ENCODE results near the gene COP1.
"Not testable (repeated sequence)": the region's sequence is repeated elsewhere in the genome, so short reads cannot be mapped to it uniquely, and the experiment has no call there.

COP1 gene

DNA sequence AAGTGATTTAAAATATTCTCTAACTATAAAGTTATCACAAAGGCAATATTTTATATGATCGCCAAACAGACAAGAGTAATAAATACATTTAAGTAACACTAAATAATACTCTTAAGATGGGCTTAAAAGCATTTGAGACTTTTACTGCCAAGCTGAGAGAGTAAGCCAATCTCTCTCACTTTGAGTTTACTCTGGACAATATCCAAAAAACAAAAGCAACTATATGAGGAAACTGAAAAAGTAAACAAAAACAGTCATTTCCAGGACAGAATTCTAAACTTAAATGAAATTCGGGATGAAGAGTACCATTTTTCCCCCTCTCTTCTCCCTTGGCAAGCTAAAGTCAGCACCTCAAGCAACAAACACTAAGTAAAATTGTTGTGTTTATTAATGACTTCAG is 173.2 kb downstream of the COP1 start:
- TF ChIP-seq, protein P1, sequence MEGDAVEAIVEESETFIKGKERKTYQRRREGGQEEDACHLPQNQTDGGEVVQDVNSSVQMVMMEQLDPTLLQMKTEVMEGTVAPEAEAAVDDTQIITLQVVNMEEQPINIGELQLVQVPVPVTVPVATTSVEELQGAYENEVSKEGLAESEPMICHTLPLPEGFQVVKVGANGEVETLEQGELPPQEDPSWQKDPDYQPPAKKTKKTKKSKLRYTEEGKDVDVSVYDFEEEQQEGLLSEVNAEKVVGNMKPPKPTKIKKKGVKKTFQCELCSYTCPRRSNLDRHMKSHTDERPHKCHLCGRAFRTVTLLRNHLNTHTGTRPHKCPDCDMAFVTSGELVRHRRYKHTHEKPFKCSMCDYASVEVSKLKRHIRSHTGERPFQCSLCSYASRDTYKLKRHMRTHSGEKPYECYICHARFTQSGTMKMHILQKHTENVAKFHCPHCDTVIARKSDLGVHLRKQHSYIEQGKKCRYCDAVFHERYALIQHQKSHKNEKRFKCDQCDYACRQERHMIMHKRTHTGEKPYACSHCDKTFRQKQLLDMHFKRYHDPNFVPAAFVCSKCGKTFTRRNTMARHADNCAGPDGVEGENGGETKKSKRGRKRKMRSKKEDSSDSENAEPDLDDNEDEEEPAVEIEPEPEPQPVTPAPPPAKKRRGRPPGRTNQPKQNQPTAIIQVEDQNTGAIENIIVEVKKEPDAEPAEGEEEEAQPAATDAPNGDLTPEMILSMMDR (IDR thresholded peaks at IDR 0.05; ENCODE audit: low read depth, low read length) = no peak
- no peak overlapping the region for H3K4me3 ChIP-seq (replicated peaks in 1 of 2; ENCODE audit: low read depth in 2 of 2, low read length in 2 of 2)
- DNase-seq (ENCODE audit: low read depth in 2 of 2) = peak; percentile 47 to 68

DNA sequence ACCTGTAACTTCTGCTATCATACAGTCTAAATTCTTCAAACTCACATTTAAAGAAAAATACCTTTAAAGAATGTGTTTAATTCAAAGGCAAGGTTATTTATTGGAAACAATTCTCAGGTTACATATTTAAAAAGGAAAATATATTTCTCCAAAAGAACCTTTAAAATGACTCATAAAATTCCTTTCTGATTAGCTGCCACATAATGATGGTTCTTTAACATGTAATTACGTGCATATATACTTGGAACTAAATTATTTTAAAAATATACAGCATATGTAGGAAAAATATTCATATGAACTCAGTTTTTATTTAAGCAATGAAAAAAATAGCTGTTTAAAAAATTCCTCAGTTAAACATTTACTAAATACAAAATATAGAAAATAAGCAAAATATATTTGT is 173.6 kb downstream of the COP1 start:
- TF ChIP-seq, protein P1 (IDR thresholded peaks at IDR 0.05; ENCODE audit: low read depth, low read length) = no peak
- peak; percentile 7 to 48 for DNase-seq (ENCODE audit: low read depth in 2 of 2)
- no peak overlapping the region for H3K4me3 ChIP-seq (replicated peaks in 1 of 2; ENCODE audit: low read depth in 2 of 2, low read length in 2 of 2)

DNA sequence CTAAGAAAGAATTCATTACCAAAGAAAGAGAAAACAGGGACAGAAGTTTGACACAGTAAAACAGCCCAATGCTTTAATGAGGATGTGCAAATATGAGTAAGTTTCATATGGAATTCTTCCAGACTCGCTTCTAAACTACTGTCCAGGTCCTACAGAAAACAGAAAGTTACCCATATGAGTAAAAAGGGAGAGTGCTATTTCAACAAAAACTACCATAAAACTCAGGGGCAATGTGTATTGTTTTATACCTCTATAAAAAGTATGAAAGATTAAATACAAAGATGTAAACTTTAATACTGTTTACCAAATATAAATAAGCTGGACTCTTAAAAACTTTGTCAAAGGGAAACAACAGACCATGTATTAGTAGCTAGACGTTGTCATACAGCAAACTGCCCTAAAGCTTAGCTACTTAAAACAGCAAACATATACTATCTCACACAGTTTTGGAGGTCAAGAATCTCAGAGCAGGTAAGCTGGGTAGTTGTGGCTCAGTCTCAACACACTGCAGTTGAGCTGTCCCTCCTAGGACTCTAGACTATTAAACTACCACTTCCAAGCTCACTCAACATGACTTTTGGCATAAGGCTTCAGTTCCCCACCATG is 174.9 kb downstream of the COP1 start:
- DNase-seq (ENCODE audit: low read depth in 2 of 2) = no peak
- TF ChIP-seq, protein P1 (IDR thresholded peaks at IDR 0.05; ENCODE audit: low read depth, low read length) = no peak

DNA sequence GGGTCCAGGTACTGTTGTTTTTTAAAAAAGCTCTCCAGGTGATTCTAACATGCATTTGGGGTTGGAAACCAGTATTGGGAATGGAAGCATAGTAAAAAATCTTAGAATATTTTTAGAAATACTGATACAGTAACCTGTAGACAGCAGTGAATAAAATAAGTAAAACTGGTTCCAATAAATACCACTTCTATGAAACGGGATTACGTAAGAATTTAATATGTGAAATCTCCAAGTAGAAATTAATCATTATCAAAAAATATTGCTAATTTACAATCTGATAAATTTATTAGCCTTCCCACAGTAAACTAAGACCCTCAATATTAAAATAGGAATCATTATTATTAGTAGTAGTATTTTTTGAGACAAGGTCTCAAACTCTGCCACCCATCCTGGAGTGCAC is 177.5 kb downstream of the COP1 start:
- no peak for DNase-seq (ENCODE audit: low read depth in 2 of 2)
- no peak overlapping the region for H3K4me3 ChIP-seq (replicated peaks in 1 of 2; ENCODE audit: low read depth in 2 of 2, low read length in 2 of 2)
- TF ChIP-seq, protein P1 (IDR thresholded peaks at IDR 0.05; ENCODE audit: low read depth, low read length) = no peak

More for the DNA sequence above, 174.9 kb downstream of the COP1 start:
- H3K4me3 ChIP-seq (replicated peaks in 1 of 2; ENCODE audit: low read depth in 2 of 2, low read length in 2 of 2) = no peak overlapping the region

DNA sequence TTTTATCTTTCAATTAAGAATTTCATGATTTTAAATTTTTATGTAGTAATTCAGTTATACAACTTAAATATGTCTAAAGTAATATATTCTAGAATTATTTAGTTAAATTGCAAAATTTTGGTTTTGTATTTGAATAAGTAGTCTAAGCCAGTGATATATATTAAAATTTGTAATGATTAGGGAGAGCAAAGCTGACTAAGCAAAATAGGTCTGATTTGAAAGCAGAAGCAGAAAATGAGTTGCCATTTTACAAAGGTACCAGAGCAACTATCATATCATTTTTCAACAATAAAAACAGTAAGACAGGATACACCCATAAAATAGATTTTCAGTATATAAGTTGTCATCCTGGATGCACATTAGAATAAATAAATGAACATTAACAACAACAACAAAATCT is 177.9 kb downstream of the COP1 start:
- DNase-seq (ENCODE audit: low read depth in 2 of 2) = no peak
- TF ChIP-seq, protein P1 (IDR thresholded peaks at IDR 0.05; ENCODE audit: low read depth, low read length) = no peak
- H3K4me3 ChIP-seq (replicated peaks in 1 of 2; ENCODE audit: low read depth in 2 of 2, low read length in 2 of 2) = no peak overlapping the region

DNA sequence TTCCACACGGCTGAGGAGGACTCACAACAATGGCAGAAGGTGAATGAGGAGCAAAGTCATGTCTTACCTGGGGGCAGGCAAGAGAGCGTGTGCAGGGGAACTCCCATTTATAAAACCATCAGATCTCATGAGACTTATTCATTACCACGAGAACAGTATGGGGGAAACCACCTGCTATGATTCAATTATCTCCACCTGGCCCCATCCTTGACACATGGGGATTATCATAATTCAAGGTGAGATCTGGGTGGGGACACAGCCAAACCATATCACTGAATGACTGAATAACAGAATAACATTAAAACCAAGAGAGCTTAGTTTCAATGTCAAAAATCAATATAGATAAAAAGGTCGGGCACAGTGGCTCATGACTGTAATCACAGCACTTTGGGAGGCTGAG is 179.2 kb downstream of the COP1 start:
- not testable (repeated sequence) for DNase-seq (ENCODE audit: low read depth in 2 of 2); H3K4me3 ChIP-seq (replicated peaks in 1 of 2; ENCODE audit: low read depth in 2 of 2, low read length in 2 of 2)

DNA sequence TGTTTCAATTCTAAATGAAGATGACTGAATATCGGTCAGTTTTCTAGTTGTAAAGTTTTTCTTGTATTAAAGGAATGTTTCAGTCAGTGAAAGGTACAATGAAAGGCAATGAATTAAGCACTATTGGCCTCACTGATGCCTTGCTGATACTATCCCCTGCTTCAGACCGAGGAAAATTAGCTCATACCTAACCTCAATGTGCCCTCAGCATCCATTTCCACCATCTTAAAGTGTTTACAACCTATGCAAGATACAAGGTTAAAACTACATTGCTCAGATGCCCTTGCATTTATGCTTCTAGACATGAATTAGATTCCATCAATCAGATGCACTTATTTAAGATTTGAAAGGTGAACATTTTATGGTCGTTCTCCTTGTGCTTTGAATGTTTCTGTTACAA is 184.5 kb downstream of the COP1 start:
- TF ChIP-seq, protein P1 (IDR thresholded peaks at IDR 0.05; ENCODE audit: low read depth, low read length) = no peak
- DNase-seq (ENCODE audit: low read depth in 2 of 2) = no peak
- H3K4me3 ChIP-seq (replicated peaks in 1 of 2; ENCODE audit: low read depth in 2 of 2, low read length in 2 of 2) = no peak overlapping the region

Data from cardiac fibroblast (primary cell).